ENCODE measurements around the gene ZYX. TPM values are rescaled to one million over a fixed set of nuclear protein-coding genes. Genes with fewer than 3 reads are reported as not detected.

ZYX gene
- polyA plus RNA-seq, 1 donor from 2014 or later = 10.0 TPM

- no peak overlapping the region for H3K4me2 ChIP-seq (ENCODE audit: low read length)
- H4K20me1 ChIP-seq (ENCODE audit: insufficient read depth) = no peaks in the 10 kb centered on the region
- no peaks in the 10 kb centered on the region for H3K79me2 ChIP-seq (replicated peaks; ENCODE audit: insufficient read depth, low read length)
- H3K27me3 ChIP-seq (ENCODE audit: insufficient read depth, low read depth, low read length) = no peaks in the 10 kb centered on the region
- no peak overlapping the region for H3K9ac ChIP-seq (ENCODE audit: low read length)
- no peak for TF ChIP-seq EZH2 (IDR thresholded peaks at IDR 0.05; ENCODE audit: borderline replicate concordance, insufficient read depth, low read length, poor library complexity, severe bottlenecking)
- TF ChIP-seq RAD21 (conservative IDR thresholded peaks at IDR 0.05) = no peak
- no peak for TF ChIP-seq MXI1 (conservative IDR thresholded peaks at IDR 0.05; ENCODE audit: poor library complexity, severe bottlenecking)
- TF ChIP-seq TAF1 (IDR thresholded peaks at IDR 0.05; ENCODE audit: low read depth) = no peak
- no peak for TF ChIP-seq EP300 (conservative IDR thresholded peaks at IDR 0.05; ENCODE audit: poor library complexity, severe bottlenecking)
- no peak for TF ChIP-seq POLR2AphosphoS5 (IDR thresholded peaks at IDR 0.05)
- no peak for TF ChIP-seq SMC3 (conservative IDR thresholded peaks at IDR 0.05; ENCODE audit: poor library complexity)
- no peak for TF ChIP-seq REST (IDR thresholded peaks at IDR 0.05; ENCODE audit: borderline replicate concordance)
- no peak for TF ChIP-seq CTCF (IDR thresholded peaks at IDR 0.05; ENCODE audit: poor library complexity, severe bottlenecking)
- H3K27ac ChIP-seq (ENCODE audit: low read length) = no peak overlapping the region
- no peaks in the 10 kb centered on the region for H3K9me2 ChIP-seq (ENCODE audit: insufficient read depth, low read length)
- no peaks in the 10 kb centered on the region for H3K36me3 ChIP-seq (ENCODE audit: insufficient read depth, low read length)
- H2AFZ ChIP-seq (ENCODE audit: low read depth, low read length) = no peak overlapping the region
- no peaks in the 10 kb centered on the region for H3F3A ChIP-seq (ENCODE audit: insufficient read depth, low read length, poor library complexity, severe bottlenecking)
- no peak overlapping the region for H3K4me3 ChIP-seq (ENCODE audit: low read length)
- no peaks in the 10 kb centered on the region for H3K9me3 ChIP-seq (ENCODE audit: low read length)
Measured at GRCh38 chr7:143354965-143355364, 26.2 kb upstream of the ZYX start.

GRCh38 chr7:143355450-143356385 is 25.4 kb upstream of the ZYX start:
- no peak overlapping the region for H3K4me2 ChIP-seq (ENCODE audit: low read length)
- no peaks in the 10 kb centered on the region for H3K27me3 ChIP-seq (ENCODE audit: insufficient read depth, low read depth, low read length)
- H2AFZ ChIP-seq (ENCODE audit: low read depth, low read length) = no peak overlapping the region
- H4K20me1 ChIP-seq (ENCODE audit: insufficient read depth) = no peaks in the 10 kb centered on the region
- H3K9me3 ChIP-seq (ENCODE audit: low read length) = no peaks in the 10 kb centered on the region
- H3K4me3 ChIP-seq (ENCODE audit: low read length) = no peak overlapping the region
- H3K36me3 ChIP-seq (ENCODE audit: insufficient read depth, low read length) = no peaks in the 10 kb centered on the region
- no peak overlapping the region for H3K9ac ChIP-seq (ENCODE audit: low read length)
- TF ChIP-seq RAD21 (conservative IDR thresholded peaks at IDR 0.05) (no peak), MXI1 (conservative IDR thresholded peaks at IDR 0.05; ENCODE audit: poor library complexity, severe bottlenecking) (no peak), REST (IDR thresholded peaks at IDR 0.05; ENCODE audit: borderline replicate concordance) (no peak), TAF1 (IDR thresholded peaks at IDR 0.05; ENCODE audit: low read depth) (no peak), EZH2 (IDR thresholded peaks at IDR 0.05; ENCODE audit: borderline replicate concordance, insufficient read depth, low read length, poor library complexity, severe bottlenecking) (no peak), CTCF (IDR thresholded peaks at IDR 0.05; ENCODE audit: poor library complexity, severe bottlenecking) (no peak), SMC3 (conservative IDR thresholded peaks at IDR 0.05; ENCODE audit: poor library complexity) (no peak), EP300 (conservative IDR thresholded peaks at IDR 0.05; ENCODE audit: poor library complexity, severe bottlenecking) (no peak), POLR2AphosphoS5 (IDR thresholded peaks at IDR 0.05) (no peak)
- H3K9me2 ChIP-seq (ENCODE audit: insufficient read depth, low read length) = no peaks in the 10 kb centered on the region
- H3F3A ChIP-seq (ENCODE audit: insufficient read depth, low read length, poor library complexity, severe bottlenecking) = no peaks in the 10 kb centered on the region
- H3K79me2 ChIP-seq (replicated peaks; ENCODE audit: insufficient read depth, low read length) = no peaks in the 10 kb centered on the region
- no peak overlapping the region for H3K27ac ChIP-seq (ENCODE audit: low read length)
